Measurements from ENCODE around the gene SV2B. TPM values are rescaled to one million over a fixed set of nuclear protein-coding genes. Genes with fewer than 3 reads are reported as not detected.

Gene SV2B
- total RNA-seq, 1 experiment from 2014 or later, result 3.9 TPM

- no peak for TF ChIP-seq CTCF (conservative IDR thresholded peaks at IDR 0.05; ENCODE audit: low read depth, low read length)
- no peak for TF ChIP-seq EZH2 (IDR thresholded peaks at IDR 0.05; ENCODE audit: borderline replicate concordance, low read depth, low read length, poor library complexity, severe bottlenecking)
- Histone ChIP-seq H3K27me3 (replicated peaks; ENCODE audit: insufficient read depth, low read depth, low read length, poor library complexity) (no peaks in the 10 kb centered on the region), H3K4me1 (ENCODE audit: insufficient read depth, low read length, poor library complexity, severe bottlenecking) (no peaks in the 10 kb centered on the region), H3K4me3 (ENCODE audit: low read depth, low read length, poor library complexity, severe bottlenecking) (no peak overlapping the region), H3K27ac (ENCODE audit: low read depth, low read length, poor library complexity, severe bottlenecking) (no peak overlapping the region), H3K9me3 (ENCODE audit: low read depth, low read length, poor library complexity, severe bottlenecking) (no peaks in the 10 kb centered on the region), H3K36me3 (ENCODE audit: insufficient read depth, low read length, poor library complexity, severe bottlenecking) (no peaks in the 10 kb centered on the region)
- ChIA-PET CTCF (no interaction called here), POLR2A (ENCODE audit: low non-redundant PET) (no interaction called here)
- BruUV-seq (replicated peaks), result no TSS peak
- intact Hi-C loops (cut with micrococcal nuclease; ENCODE audit: unreplicated experiment), result no loop called here
- no peak for DNase-seq (ENCODE audit: low spot score)
Measured at GRCh38 chr15:91252322-91252721, 152.3 kb downstream of the SV2B start.

GRCh38 chr15:91252756-91253155, 152.7 kb downstream of the SV2B start:
- no TSS peak for BruUV-seq (replicated peaks)
- no peaks in the 10 kb centered on the region for H3K9me3 ChIP-seq (ENCODE audit: low read depth, low read length, poor library complexity, severe bottlenecking)
- no peaks in the 10 kb centered on the region for H3K4me1 ChIP-seq (ENCODE audit: insufficient read depth, low read length, poor library complexity, severe bottlenecking)
- no peak for TF ChIP-seq CTCF (conservative IDR thresholded peaks at IDR 0.05; ENCODE audit: low read depth, low read length)
- no peak for TF ChIP-seq EZH2 (IDR thresholded peaks at IDR 0.05; ENCODE audit: borderline replicate concordance, low read depth, low read length, poor library complexity, severe bottlenecking)
- H3K36me3 ChIP-seq (ENCODE audit: insufficient read depth, low read length, poor library complexity, severe bottlenecking), result no peaks in the 10 kb centered on the region
- POLR2A ChIA-PET (ENCODE audit: low non-redundant PET), result no interaction called here
- H3K4me3 ChIP-seq (ENCODE audit: low read depth, low read length, poor library complexity, severe bottlenecking), result no peak overlapping the region
- no peak overlapping the region for H3K27ac ChIP-seq (ENCODE audit: low read depth, low read length, poor library complexity, severe bottlenecking)
- CTCF ChIA-PET, result no interaction called here
- no peaks in the 10 kb centered on the region for H3K27me3 ChIP-seq (replicated peaks; ENCODE audit: insufficient read depth, low read depth, low read length, poor library complexity)
- intact Hi-C loops (cut with micrococcal nuclease; ENCODE audit: unreplicated experiment), result no loop called here
- no peak for DNase-seq (ENCODE audit: low spot score)

- ChIA-PET CTCF (interaction anchor here (0.6 kb wide), 1 partner anchor 15 kb away, joined by 4 read pairs; no protein-coding TSS in a partner anchor), POLR2A (ENCODE audit: low non-redundant PET) (no interaction called here)
- intact Hi-C loops (cut with micrococcal nuclease; ENCODE audit: unreplicated experiment), result no loop called here
Measured at GRCh38 chr15:91253605-91254004, 153.5 kb downstream of the SV2B start.

More at GRCh38 chr15:91253605-91254004, 153.5 kb downstream of the SV2B start:
- Histone ChIP-seq H3K4me1 (ENCODE audit: insufficient read depth, low read length, poor library complexity, severe bottlenecking) (no peaks in the 10 kb centered on the region), H3K36me3 (ENCODE audit: insufficient read depth, low read length, poor library complexity, severe bottlenecking) (no peaks in the 10 kb centered on the region), H3K9me3 (ENCODE audit: low read depth, low read length, poor library complexity, severe bottlenecking) (no peaks in the 10 kb centered on the region), H3K27ac (ENCODE audit: low read depth, low read length, poor library complexity, severe bottlenecking) (no peak overlapping the region), H3K4me3 (ENCODE audit: low read depth, low read length, poor library complexity, severe bottlenecking) (no peak overlapping the region), H3K27me3 (replicated peaks; ENCODE audit: insufficient read depth, low read depth, low read length, poor library complexity) (no peaks in the 10 kb centered on the region)
- TF ChIP-seq CTCF (conservative IDR thresholded peaks at IDR 0.05; ENCODE audit: low read depth, low read length), result no peak
- TF ChIP-seq EZH2 (IDR thresholded peaks at IDR 0.05; ENCODE audit: borderline replicate concordance, low read depth, low read length, poor library complexity, severe bottlenecking), result no peak
- no peak for DNase-seq (ENCODE audit: low spot score)
- BruUV-seq (replicated peaks), result no TSS peak

All from A673 (cell line).